Measurements from ENCODE around the gene UBR3.

DNA sequence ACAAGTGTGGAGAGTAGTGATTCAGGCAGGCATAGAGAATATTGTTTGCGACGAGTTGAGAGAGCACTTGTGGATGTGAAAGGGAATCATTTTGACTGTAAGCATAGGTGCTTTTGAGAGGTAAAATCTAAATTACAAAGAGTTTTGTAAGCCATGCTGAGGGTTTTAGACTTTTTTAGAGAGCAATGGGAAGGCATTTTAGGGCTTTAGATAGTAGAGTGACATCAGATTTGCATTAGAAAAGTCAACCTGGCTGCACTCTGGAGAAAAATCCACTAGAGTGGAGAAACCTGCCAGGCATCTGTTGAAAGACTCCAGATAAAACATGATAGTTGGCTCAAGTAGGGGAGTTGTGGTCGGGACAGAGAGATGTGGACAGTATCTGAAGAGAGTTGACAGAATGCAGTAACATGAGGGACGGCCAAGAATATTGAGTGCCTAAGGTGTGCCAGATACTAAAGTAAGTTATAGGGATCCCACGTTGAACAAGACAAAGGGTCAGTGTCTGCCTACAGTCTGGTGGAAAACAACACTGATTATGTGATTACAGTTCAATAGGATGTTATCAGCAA lies 258.9 kb downstream of the UBR3 start:
- TF ChIP-seq, protein P1, sequence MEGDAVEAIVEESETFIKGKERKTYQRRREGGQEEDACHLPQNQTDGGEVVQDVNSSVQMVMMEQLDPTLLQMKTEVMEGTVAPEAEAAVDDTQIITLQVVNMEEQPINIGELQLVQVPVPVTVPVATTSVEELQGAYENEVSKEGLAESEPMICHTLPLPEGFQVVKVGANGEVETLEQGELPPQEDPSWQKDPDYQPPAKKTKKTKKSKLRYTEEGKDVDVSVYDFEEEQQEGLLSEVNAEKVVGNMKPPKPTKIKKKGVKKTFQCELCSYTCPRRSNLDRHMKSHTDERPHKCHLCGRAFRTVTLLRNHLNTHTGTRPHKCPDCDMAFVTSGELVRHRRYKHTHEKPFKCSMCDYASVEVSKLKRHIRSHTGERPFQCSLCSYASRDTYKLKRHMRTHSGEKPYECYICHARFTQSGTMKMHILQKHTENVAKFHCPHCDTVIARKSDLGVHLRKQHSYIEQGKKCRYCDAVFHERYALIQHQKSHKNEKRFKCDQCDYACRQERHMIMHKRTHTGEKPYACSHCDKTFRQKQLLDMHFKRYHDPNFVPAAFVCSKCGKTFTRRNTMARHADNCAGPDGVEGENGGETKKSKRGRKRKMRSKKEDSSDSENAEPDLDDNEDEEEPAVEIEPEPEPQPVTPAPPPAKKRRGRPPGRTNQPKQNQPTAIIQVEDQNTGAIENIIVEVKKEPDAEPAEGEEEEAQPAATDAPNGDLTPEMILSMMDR (conservative IDR thresholded peaks at IDR 0.05; ENCODE audit: low read length), result no peak
- no peak for TF ChIP-seq EZH2phosphoT487 (IDR thresholded peaks at IDR 0.05; ENCODE audit: borderline replicate concordance)

All from Loucy (cell line).